Neural cell (in vitro differentiated cells): ENCODE results near the gene FOLR2. TPM values are rescaled to one million over a fixed set of nuclear protein-coding genes. Genes with fewer than 3 reads are reported as not detected.

Source experiments
- H2AFZ ChIP-seq: fragments of 200-600, 300-800 bp; sonication (generic), shearing (Covaris generic); 2 replicates; pipeline ENCODE4 v1.6.0; 2014; ENCODE audit warnings: low read depth, mild to moderate bottlenecking, antibody characterized with exemption, low read length, moderate library complexity
- H3F3A ChIP-seq: fragments of 200-600 bp; shearing (Covaris generic); 2 replicates; pipeline ENCODE4 v1.6.1; 2016; ENCODE audit warnings: mild to moderate bottlenecking, moderate library complexity, mixed read lengths, antibody characterized with exemption, low read length; ENCODE audit not compliant: insufficient read depth, poor library complexity, severe bottlenecking
- H3K27ac ChIP-seq: fragments of 200-600, 300-800 bp; sonication (generic), shearing (Covaris generic); 2 replicates; pipeline ENCODE4 v1.5.1; 2014; ENCODE audit warnings: mild to moderate bottlenecking, low read length, moderate library complexity
- H3K27me3 ChIP-seq: fragments of 300-800, 200-600 bp; sonication (generic), shearing (Covaris generic); 2 replicates; pipeline ENCODE4 v1.6.0; 2014; ENCODE audit warnings: mild to moderate bottlenecking, low read depth, low read length, moderate library complexity; ENCODE audit not compliant: insufficient read depth
- H3K36me3 ChIP-seq: fragments of 300-800, 200-600 bp; sonication (generic), shearing (Covaris generic); 2 replicates; pipeline ENCODE4 v1.5.1; 2014; ENCODE audit warnings: mild to moderate bottlenecking, antibody characterized with exemption, low read length, moderate library complexity; ENCODE audit not compliant: insufficient read depth
- H3K4me2 ChIP-seq: fragments of 300-800, 200-600 bp; sonication (generic), shearing (Covaris generic); 2 replicates; pipeline ENCODE4 v1.6.0; 2014; ENCODE audit warnings: mild to moderate bottlenecking, low read length
- H3K4me3 ChIP-seq: fragments of 300-800, 200-600 bp; sonication (generic), shearing (Covaris generic); 2 replicates; pipeline ENCODE4 v1.5.1; 2014; ENCODE audit warnings: mild to moderate bottlenecking, low read length, moderate library complexity
- H3K79me2 ChIP-seq: fragments of 200-600 bp; shearing (Covaris generic); replicated peaks from 2 replicates; pipeline ENCODE4 v1.6.0; 2014; ENCODE audit warnings: mild to moderate bottlenecking, low read length, moderate library complexity; ENCODE audit not compliant: insufficient read depth
- H3K9ac ChIP-seq: fragments of 300-800, 200-600 bp; sonication (generic), shearing (Covaris generic); 2 replicates; pipeline ENCODE4 v1.6.1; 2016; ENCODE audit warnings: mild to moderate bottlenecking, low read length, mixed read lengths
- H3K9me2 ChIP-seq: fragments of 200-600 bp; shearing (Covaris generic); 2 replicates; pipeline ENCODE4 v1.6.1; 2016; ENCODE audit warnings: mild to moderate bottlenecking, low read length, mixed read lengths; ENCODE audit not compliant: insufficient read depth
- H3K9me3 ChIP-seq: fragments of 200-600, 300-800 bp; sonication (generic), shearing (Covaris generic); 2 replicates; pipeline ENCODE4 v1.6.1; 2016; ENCODE audit warnings: mild to moderate bottlenecking, mixed run types, low read length, moderate library complexity, mixed read lengths
- H4K20me1 ChIP-seq: fragments of 200-600 bp; shearing (Covaris generic); 2 replicates; pipeline ENCODE4 v1.6.1; 2016; ENCODE audit warnings: mild to moderate bottlenecking, mixed run types; ENCODE audit not compliant: insufficient read depth
- EP300 ChIP-seq: fragments of 450-650 bp; conservative IDR thresholded peaks from 2 replicates; pipeline ENCODE4 v1.6.1; 2014; ENCODE audit warnings: antibody characterized with exemption, mild to moderate bottlenecking, moderate library complexity; ENCODE audit not compliant: poor library complexity, severe bottlenecking
- EZH2 ChIP-seq: fragments of 200-600, 300-800 bp; shearing (Covaris generic), sonication (generic); IDR thresholded peaks from 2 replicates; pipeline ENCODE4 v1.6.1; 2014; ENCODE audit warnings: antibody characterized with exemption, low read length, borderline replicate concordance, mild to moderate bottlenecking; ENCODE audit not compliant: insufficient read depth, poor library complexity, severe bottlenecking
- MXI1 ChIP-seq: fragments of 450-650 bp; conservative IDR thresholded peaks from 2 replicates; pipeline ENCODE4 v1.6.1; 2014; ENCODE audit warnings: antibody characterized with exemption, mild to moderate bottlenecking; ENCODE audit not compliant: poor library complexity, severe bottlenecking
- POLR2AphosphoS5 ChIP-seq: IDR thresholded peaks from 2 replicates; pipeline ENCODE4 v1.6.1; 2012
- RAD21 ChIP-seq: fragments of 450-650 bp; conservative IDR thresholded peaks from 2 replicates; pipeline ENCODE4 v1.6.1; 2014; ENCODE audit warnings: antibody characterized with exemption, mild to moderate bottlenecking, moderate library complexity
- SMC3 ChIP-seq: fragments of 450-650 bp; conservative IDR thresholded peaks from 2 replicates; pipeline ENCODE4 v1.6.1; 2014; ENCODE audit warnings: antibody characterized with exemption, mild to moderate bottlenecking, moderate library complexity; ENCODE audit not compliant: poor library complexity
- TAF1 ChIP-seq: IDR thresholded peaks from 2 replicates; pipeline ENCODE4 v1.6.1; 2012; ENCODE audit warnings: low read depth
- polyA plus RNA-seq: library from polyadenylated mRNA; depleted of rRNA; stranded (reverse); fragments of >200 nt; gene quantifications from 2 replicates; pipeline ENCODE4 v1.2.3, GENCODE V29; 2014
- TF ChIP-seq, protein P1 (sequence below): fragments of 450-650 bp; IDR thresholded peaks from 2 replicates; pipeline ENCODE4 v1.5.1; 2014; ENCODE audit warnings: antibody characterized with exemption, mild to moderate bottlenecking, moderate library complexity; ENCODE audit not compliant: poor library complexity, severe bottlenecking
- TF ChIP-seq, protein P2 (sequence below): IDR thresholded peaks from 2 replicates; pipeline ENCODE4 v1.6.1; 2012; ENCODE audit warnings: borderline replicate concordance

FOLR2 gene
- polyA plus RNA-seq, 1 donor from 2014 or later = not detected

DNA sequence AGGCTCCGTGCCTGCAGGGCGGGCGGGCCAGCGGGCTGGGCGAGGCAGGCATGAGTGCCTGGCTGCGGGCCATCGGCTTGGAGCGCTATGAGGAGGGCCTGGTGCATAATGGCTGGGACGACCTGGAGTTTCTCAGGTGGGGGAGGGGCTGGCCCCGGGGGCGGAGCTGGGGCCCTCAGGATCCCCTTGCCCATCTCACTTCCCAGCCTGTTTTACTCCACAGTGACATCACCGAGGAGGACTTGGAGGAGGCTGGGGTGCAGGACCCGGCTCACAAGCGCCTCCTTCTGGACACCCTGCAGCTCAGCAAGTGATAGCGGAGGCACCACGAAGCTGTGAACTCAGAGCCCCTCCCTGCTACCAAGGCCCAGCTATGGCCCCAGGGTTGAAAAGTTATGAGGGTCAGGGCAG is 21.5 kb downstream of the FOLR2 start:
- H3K4me2 ChIP-seq = no peak overlapping the region
- H2AFZ ChIP-seq = no peak overlapping the region
- H3F3A ChIP-seq = no peaks in the 10 kb centered on the region
- H3K9me2 ChIP-seq = no peaks in the 10 kb centered on the region
- H3K36me3 ChIP-seq = no peaks in the 10 kb centered on the region
- no peaks in the 10 kb centered on the region for H3K9me3 ChIP-seq
- TF ChIP-seq, protein P1, sequence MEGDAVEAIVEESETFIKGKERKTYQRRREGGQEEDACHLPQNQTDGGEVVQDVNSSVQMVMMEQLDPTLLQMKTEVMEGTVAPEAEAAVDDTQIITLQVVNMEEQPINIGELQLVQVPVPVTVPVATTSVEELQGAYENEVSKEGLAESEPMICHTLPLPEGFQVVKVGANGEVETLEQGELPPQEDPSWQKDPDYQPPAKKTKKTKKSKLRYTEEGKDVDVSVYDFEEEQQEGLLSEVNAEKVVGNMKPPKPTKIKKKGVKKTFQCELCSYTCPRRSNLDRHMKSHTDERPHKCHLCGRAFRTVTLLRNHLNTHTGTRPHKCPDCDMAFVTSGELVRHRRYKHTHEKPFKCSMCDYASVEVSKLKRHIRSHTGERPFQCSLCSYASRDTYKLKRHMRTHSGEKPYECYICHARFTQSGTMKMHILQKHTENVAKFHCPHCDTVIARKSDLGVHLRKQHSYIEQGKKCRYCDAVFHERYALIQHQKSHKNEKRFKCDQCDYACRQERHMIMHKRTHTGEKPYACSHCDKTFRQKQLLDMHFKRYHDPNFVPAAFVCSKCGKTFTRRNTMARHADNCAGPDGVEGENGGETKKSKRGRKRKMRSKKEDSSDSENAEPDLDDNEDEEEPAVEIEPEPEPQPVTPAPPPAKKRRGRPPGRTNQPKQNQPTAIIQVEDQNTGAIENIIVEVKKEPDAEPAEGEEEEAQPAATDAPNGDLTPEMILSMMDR = peak; percentile 34
- TF ChIP-seq EZH2 = no peak
- H3K79me2 ChIP-seq = no peaks in the 10 kb centered on the region
- H3K27me3 ChIP-seq = peaks cover 47% of the 10 kb centered on the region
- H3K9ac ChIP-seq = no peak overlapping the region
- no peak overlapping the region for H3K4me3 ChIP-seq
- no peaks in the 10 kb centered on the region for H4K20me1 ChIP-seq
- H3K27ac ChIP-seq = no peak overlapping the region

DNA sequence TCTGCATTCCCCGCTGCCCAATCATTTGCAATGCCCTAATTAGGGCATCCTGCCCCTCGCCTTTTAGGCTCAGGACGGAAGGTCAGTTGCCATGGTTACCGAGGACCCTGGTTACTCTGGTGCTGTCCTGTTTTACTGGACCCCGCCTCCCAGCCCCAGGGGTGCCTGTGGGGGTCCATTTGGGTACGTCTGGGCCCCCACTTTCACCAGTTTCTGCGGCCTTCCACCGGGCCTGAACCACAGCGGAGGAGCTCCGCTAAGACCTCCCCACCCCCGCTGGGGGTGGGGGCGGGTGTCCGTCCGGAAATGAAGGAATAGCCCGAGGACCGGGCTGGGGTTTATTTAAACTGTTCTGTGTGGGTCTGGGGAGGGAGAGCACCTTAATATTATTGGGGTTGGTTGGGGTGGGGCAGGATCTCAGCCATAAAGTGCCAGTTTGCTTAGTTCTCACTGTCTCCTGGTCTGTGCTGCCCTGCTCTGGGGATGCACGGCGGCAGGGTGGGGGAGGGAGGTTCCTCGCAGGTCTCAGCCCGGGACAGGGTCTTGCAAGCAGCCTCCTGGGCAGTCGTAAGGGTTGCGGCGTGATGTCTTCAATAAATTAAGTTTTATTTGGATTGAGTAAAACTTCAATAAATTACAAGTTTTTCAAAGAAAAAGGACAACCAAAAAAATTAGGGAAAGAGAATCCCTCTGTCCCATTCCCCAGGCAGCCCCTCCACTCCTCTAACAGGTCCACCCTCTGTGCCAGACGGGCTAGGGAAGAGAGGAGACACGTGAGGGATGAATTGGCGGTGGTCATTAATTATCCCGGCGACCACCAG is 22.1 kb downstream of the FOLR2 start:
- Histone ChIP-seq H3K4me2 (no peak overlapping the region), H3K79me2 (no peaks in the 10 kb centered on the region), H2AFZ (no peak overlapping the region), H3K9me3 (peaks cover 4% of the 10 kb centered on the region), H3K27me3 (peaks cover 54% of the 10 kb centered on the region), H3F3A (no peaks in the 10 kb centered on the region), H3K27ac (no peak overlapping the region), H3K9ac (no peak overlapping the region), H3K4me3 (no peak overlapping the region), H4K20me1 (no peaks in the 10 kb centered on the region), H3K9me2 (no peaks in the 10 kb centered on the region), H3K36me3 (no peaks in the 10 kb centered on the region)
- TF ChIP-seq SMC3 (no peak), POLR2AphosphoS5 (no peak), MXI1 (no peak), EP300 (no peak), RAD21 (no peak), TAF1 (no peak), EZH2 (no peak)
- TF ChIP-seq, protein P1 = no peak
- TF ChIP-seq, protein P2, sequence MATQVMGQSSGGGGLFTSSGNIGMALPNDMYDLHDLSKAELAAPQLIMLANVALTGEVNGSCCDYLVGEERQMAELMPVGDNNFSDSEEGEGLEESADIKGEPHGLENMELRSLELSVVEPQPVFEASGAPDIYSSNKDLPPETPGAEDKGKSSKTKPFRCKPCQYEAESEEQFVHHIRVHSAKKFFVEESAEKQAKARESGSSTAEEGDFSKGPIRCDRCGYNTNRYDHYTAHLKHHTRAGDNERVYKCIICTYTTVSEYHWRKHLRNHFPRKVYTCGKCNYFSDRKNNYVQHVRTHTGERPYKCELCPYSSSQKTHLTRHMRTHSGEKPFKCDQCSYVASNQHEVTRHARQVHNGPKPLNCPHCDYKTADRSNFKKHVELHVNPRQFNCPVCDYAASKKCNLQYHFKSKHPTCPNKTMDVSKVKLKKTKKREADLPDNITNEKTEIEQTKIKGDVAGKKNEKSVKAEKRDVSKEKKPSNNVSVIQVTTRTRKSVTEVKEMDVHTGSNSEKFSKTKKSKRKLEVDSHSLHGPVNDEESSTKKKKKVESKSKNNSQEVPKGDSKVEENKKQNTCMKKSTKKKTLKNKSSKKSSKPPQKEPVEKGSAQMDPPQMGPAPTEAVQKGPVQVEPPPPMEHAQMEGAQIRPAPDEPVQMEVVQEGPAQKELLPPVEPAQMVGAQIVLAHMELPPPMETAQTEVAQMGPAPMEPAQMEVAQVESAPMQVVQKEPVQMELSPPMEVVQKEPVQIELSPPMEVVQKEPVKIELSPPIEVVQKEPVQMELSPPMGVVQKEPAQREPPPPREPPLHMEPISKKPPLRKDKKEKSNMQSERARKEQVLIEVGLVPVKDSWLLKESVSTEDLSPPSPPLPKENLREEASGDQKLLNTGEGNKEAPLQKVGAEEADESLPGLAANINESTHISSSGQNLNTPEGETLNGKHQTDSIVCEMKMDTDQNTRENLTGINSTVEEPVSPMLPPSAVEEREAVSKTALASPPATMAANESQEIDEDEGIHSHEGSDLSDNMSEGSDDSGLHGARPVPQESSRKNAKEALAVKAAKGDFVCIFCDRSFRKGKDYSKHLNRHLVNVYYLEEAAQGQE = no peak
